Measurements from ENCODE around the gene BANP. TPM values are rescaled to one million over a fixed set of nuclear protein-coding genes. Genes with fewer than 3 reads are reported as not detected.
"Not testable (repeated sequence)": the region's sequence is repeated elsewhere in the genome, so short reads cannot be mapped to it uniquely, and the experiment has no call there.

Gene BANP
- total RNA-seq, 1 donor from 2014 or later = 44.9 TPM

GRCh38 chr16:88019041-88019820 lies 68.0 kb downstream of the BANP start:
- not testable (repeated sequence) for H3K9me3 Mint-ChIP-seq

GRCh38 chr16:88019821-88020515 lies 68.7 kb downstream of the BANP start:
- no peak for DNase-seq
- peaks cover 2% of the 10 kb centered on the region for H3K4me1 Mint-ChIP-seq
- H3K27me3 Mint-ChIP-seq = no peaks in the 10 kb centered on the region
- H3K27ac Mint-ChIP-seq = no peak overlapping the region
- peaks cover 4% of the 10 kb centered on the region for H3K36me3 Mint-ChIP-seq (ENCODE audit: low read depth)
- H3K4me3 Mint-ChIP-seq = no peak overlapping the region
- H3K9me3 Mint-ChIP-seq = no peaks in the 10 kb centered on the region
- intact Hi-C loops (cut with micrococcal nuclease) = no loop called here

More at GRCh38 chr16:88019041-88019820, 68.0 kb downstream of the BANP start:
- H3K36me3 Mint-ChIP-seq (ENCODE audit: low read depth); H3K27ac Mint-ChIP-seq; H3K27me3 Mint-ChIP-seq; H3K4me3 Mint-ChIP-seq; intact Hi-C loops (cut with micrococcal nuclease); H3K4me1 Mint-ChIP-seq; DNase-seq: not testable (repeated sequence)

- Mint-ChIP-seq H3K36me3 (ENCODE audit: low read depth) (peaks cover 4% of the 10 kb centered on the region), H3K4me3 (no peak overlapping the region), H3K27ac (no peak overlapping the region), H3K4me1 (peaks cover 7% of the 10 kb centered on the region), H3K9me3 (no peaks in the 10 kb centered on the region), H3K27me3 (no peaks in the 10 kb centered on the region)
- DNase-seq = no peak
- intact Hi-C loops (cut with micrococcal nuclease) = no loop called here
Measured at GRCh38 chr16:88020516-88020885, 69.3 kb downstream of the BANP start.

GRCh38 chr16:88021041-88021970 lies 70.1 kb downstream of the BANP start:
- H3K4me3 Mint-ChIP-seq; H3K4me1 Mint-ChIP-seq; H3K27me3 Mint-ChIP-seq; H3K9me3 Mint-ChIP-seq; intact Hi-C loops (cut with micrococcal nuclease); DNase-seq; H3K27ac Mint-ChIP-seq; H3K36me3 Mint-ChIP-seq (ENCODE audit: low read depth): not testable (repeated sequence)

- intact Hi-C loops (cut with micrococcal nuclease) = no loop called here
- H3K4me3 Mint-ChIP-seq = no peak overlapping the region
- no peak overlapping the region for H3K27ac Mint-ChIP-seq
- H3K27me3 Mint-ChIP-seq = no peaks in the 10 kb centered on the region
- no peak for DNase-seq
- H3K9me3 Mint-ChIP-seq = no peaks in the 10 kb centered on the region
- H3K36me3 Mint-ChIP-seq (ENCODE audit: low read depth) = peaks cover 4% of the 10 kb centered on the region
- peaks cover 13% of the 10 kb centered on the region for H3K4me1 Mint-ChIP-seq
Measured at GRCh38 chr16:88022076-88023042, 71.1 kb downstream of the BANP start.

GRCh38 chr16:88023366-88023765 lies 72.1 kb downstream of the BANP start:
- Mint-ChIP-seq H3K27ac (no peak overlapping the region), H3K27me3 (no peaks in the 10 kb centered on the region), H3K36me3 (ENCODE audit: low read depth) (peaks cover 7% of the 10 kb centered on the region), H3K4me1 (peaks cover 13% of the 10 kb centered on the region), H3K4me3 (no peak overlapping the region), H3K9me3 (no peaks in the 10 kb centered on the region)
- intact Hi-C loops (cut with micrococcal nuclease) = no loop called here
- DNase-seq = no peak

GRCh38 chr16:88023786-88024185 lies 72.6 kb downstream of the BANP start:
- Mint-ChIP-seq H3K4me3 (no peak overlapping the region), H3K4me1 (peaks cover 13% of the 10 kb centered on the region), H3K27ac (no peak overlapping the region), H3K36me3 (ENCODE audit: low read depth) (peaks cover 7% of the 10 kb centered on the region), H3K27me3 (no peaks in the 10 kb centered on the region), H3K9me3 (no peaks in the 10 kb centered on the region)
- intact Hi-C loops (cut with micrococcal nuclease) = no loop called here
- DNase-seq = no peak

GRCh38 chr16:88024491-88025085 lies 73.4 kb downstream of the BANP start:
- DNase-seq; intact Hi-C loops (cut with micrococcal nuclease); H3K27me3 Mint-ChIP-seq; H3K9me3 Mint-ChIP-seq; H3K36me3 Mint-ChIP-seq (ENCODE audit: low read depth); H3K4me3 Mint-ChIP-seq: not testable (repeated sequence)
- peaks cover 13% of the 10 kb centered on the region for H3K4me1 Mint-ChIP-seq
- peak overlapping the region; percentile 53 for H3K27ac Mint-ChIP-seq

GRCh38 chr16:88025086-88025492 lies 73.9 kb downstream of the BANP start:
- H3K4me3 Mint-ChIP-seq; H3K9me3 Mint-ChIP-seq; H3K36me3 Mint-ChIP-seq (ENCODE audit: low read depth); intact Hi-C loops (cut with micrococcal nuclease); H3K27me3 Mint-ChIP-seq; DNase-seq: not testable (repeated sequence)
- peaks cover 13% of the 10 kb centered on the region for H3K4me1 Mint-ChIP-seq
- H3K27ac Mint-ChIP-seq = peak overlapping the region; percentile 53

GRCh38 chr16:88025828-88026555 lies 74.8 kb downstream of the BANP start:
- H3K9me3 Mint-ChIP-seq; H3K27me3 Mint-ChIP-seq; H3K36me3 Mint-ChIP-seq (ENCODE audit: low read depth); H3K4me3 Mint-ChIP-seq; DNase-seq; intact Hi-C loops (cut with micrococcal nuclease): not testable (repeated sequence)
- Mint-ChIP-seq H3K4me1 (peaks cover 13% of the 10 kb centered on the region), H3K27ac (peak overlapping the region; percentile 48)

GRCh38 chr16:88026964-88027938 lies 76.0 kb downstream of the BANP start:
- H3K27me3 Mint-ChIP-seq = no peaks in the 10 kb centered on the region
- no peak overlapping the region for H3K27ac Mint-ChIP-seq
- H3K36me3 Mint-ChIP-seq (ENCODE audit: low read depth) = peaks cover 6% of the 10 kb centered on the region
- H3K4me3 Mint-ChIP-seq = no peak overlapping the region
- no peaks in the 10 kb centered on the region for H3K9me3 Mint-ChIP-seq
- no peak for DNase-seq
- H3K4me1 Mint-ChIP-seq = peaks cover 13% of the 10 kb centered on the region
- intact Hi-C loops (cut with micrococcal nuclease) = no loop called here
